ENCODE measurements around the gene SPEN. TPM values are rescaled to one million over a fixed set of nuclear protein-coding genes. Genes with fewer than 3 reads are reported as not detected.

The SPEN gene
- total and polyA plus RNA-seq, 9 of the 15 experiments (the other 6 are each of a cell fraction or from before 2014, with no cell fraction given): 5.7 to 87.5 (median 27.2) TPM

GRCh38 chr1:15848143-15848928, 829 bp downstream of the SPEN start:
- ATAC-seq (peak; percentile 7), DNase-seq (ENCODE audit: extremely low read depth in 1 of 4, low spot score in 3 of 4) (peak in 3 of 4 experiments; percentile 57 to 59 (median 58)), FAIRE-seq (no peak)
- 1% methylated on average over 88 of the region's 104 CpGs for WGBS (ENCODE audit: insufficient coverage, low coverage, missing lambda C conversion rate)
- H4K20me1 ChIP-seq (replicated peaks; ENCODE audit: control insufficient read depth, insufficient read depth, low read length): 0 out of 2 replicates have a peak, but pooled peaks cover 4% of the 10 kb centered on the region
- no peaks in the 10 kb centered on the region for H3K9me3 ChIP-seq (replicated peaks; ENCODE audit: control insufficient read depth, insufficient read depth, low read depth, low read length)
- peak overlapping the region; percentile 88 to 99 for H3K9ac ChIP-seq (ENCODE audit: insufficient read depth in 1 of 2, low read depth in 2 of 2, low read length in 2 of 2)
- H3K9me1 ChIP-seq (ENCODE audit: control insufficient read depth, insufficient read depth, low read length): no peaks in the 10 kb centered on the region
- peaks cover 11% of the 10 kb centered on the region; the same call in 2 of the 3 replicates for H3K36me3 ChIP-seq (ENCODE audit: control insufficient read depth, insufficient read depth, low read length)
- no peaks in the 10 kb centered on the region for H3K27me3 ChIP-seq (ENCODE audit: control insufficient read depth in 2 of 2, insufficient read depth in 2 of 2, low read length in 2 of 2)
- peak overlapping the region; percentile 62 for H3K4me3 ChIP-seq
- BruUV-seq (replicated peaks): no TSS peak
- H3K4me2 ChIP-seq (ENCODE audit: insufficient read depth, low read length): peak overlapping the region; percentile 99
- peaks cover 85% of the 10 kb centered on the region for H3K79me2 ChIP-seq (ENCODE audit: control insufficient read depth, insufficient read depth, low read length)
- in situ Hi-C loops (cut with MboI) (no loop called here), intact Hi-C loops (cut with micrococcal nuclease) (loop anchor here (2.0 kb wide), 1 partner anchor 38 kb away; no protein-coding TSS in a partner anchor)
- ChIA-PET POLR2A (interaction anchor here (0.6 to 10.4 kb wide), 22 partner anchors 9 to 749 kb away, joined by 3 to 133 read pairs (median 7); partner anchors contain the start of gene DNAJC16), CTCF (ENCODE audit: low intra/inter-chr PET ratio) (no interaction called here)
- H3K4me1 ChIP-seq (replicated peaks in 1 of 2; ENCODE audit: control insufficient read depth in 2 of 2, insufficient read depth in 2 of 2, low read length in 2 of 2): peaks cover 6 to 35% of the 10 kb centered on the region in 2 experiments
- H3K27ac ChIP-seq (ENCODE audit: extremely low read depth, low read depth, low read length): peak overlapping the region; percentile 97
- H2AFZ ChIP-seq (ENCODE audit: low read depth, low read length): no peak overlapping the region
- TF ChIP-seq MLLT1 (IDR thresholded peaks at IDR 0.05): peak; percentile 86 to 93; a peak in 3 of 4 replicates
- TF ChIP-seq ZNF146 (CRISPR knock-in tag; IDR thresholded peaks at IDR 0.05; ENCODE audit: unreplicated experiment): no peak
- TF ChIP-seq KAT8 (IDR thresholded peaks at IDR 0.05; ENCODE audit: low read depth): no peak
- TF ChIP-seq DEAF1 (CRISPR knock-in tag; IDR thresholded peaks at IDR 0.05): no peak
- TF ChIP-seq IRF2 (CRISPR knock-in tag; IDR thresholded peaks at IDR 0.05): no peak
- TF ChIP-seq ZNF217 (CRISPR knock-in tag; IDR thresholded peaks at IDR 0.05): no peak
- TF ChIP-seq LARP7 (IDR thresholded peaks at IDR 0.05): no peak
- no peak for TF ChIP-seq NELFE (IDR thresholded peaks at IDR 0.05; ENCODE audit: insufficient read depth, insufficient read length)
- no peak for TF ChIP-seq PATZ1 (CRISPR knock-in tag; IDR thresholded peaks at IDR 0.05; ENCODE audit: borderline replicate concordance)
- TF ChIP-seq ZNF431 (CRISPR knock-in tag; IDR thresholded peaks at IDR 0.05): no peak
- TF ChIP-seq FOSL1 (tag; conservative IDR thresholded peaks at IDR 0.05): no peak
- TF ChIP-seq NUFIP1 (IDR thresholded peaks at IDR 0.05; ENCODE audit: partially characterized antibody): no peak

Data from K562 (cell line).